Coronary artery (tissue), 2 donors: ENCODE results near the gene FHAD1.

Experiments
- DNase-seq: peaks from one replicate; pipeline ENCODE4 v3.0.0-alpha.2; 2017; ENCODE audit warnings: low spot score
- H3K27ac ChIP-seq, 2 donors: fragments of 200-600 bp; sonication (generic); one replicate each; pipeline ENCODE4 v1.5.1; 2016 to 2019
- H3K4me3 ChIP-seq: fragments of 200-600 bp; sonication (generic); 2 replicates; pipeline ENCODE4 v1.5.1; 2016; ENCODE audit warnings: mild to moderate bottlenecking, moderate library complexity
- TF ChIP-seq, protein P1 (sequence below): fragments of 200-600 bp; sonication (generic); IDR thresholded peaks from one replicate; pipeline ENCODE4 v1.5.1; 2019; ENCODE audit warnings: antibody characterized with exemption

FHAD1 gene

DNA sequence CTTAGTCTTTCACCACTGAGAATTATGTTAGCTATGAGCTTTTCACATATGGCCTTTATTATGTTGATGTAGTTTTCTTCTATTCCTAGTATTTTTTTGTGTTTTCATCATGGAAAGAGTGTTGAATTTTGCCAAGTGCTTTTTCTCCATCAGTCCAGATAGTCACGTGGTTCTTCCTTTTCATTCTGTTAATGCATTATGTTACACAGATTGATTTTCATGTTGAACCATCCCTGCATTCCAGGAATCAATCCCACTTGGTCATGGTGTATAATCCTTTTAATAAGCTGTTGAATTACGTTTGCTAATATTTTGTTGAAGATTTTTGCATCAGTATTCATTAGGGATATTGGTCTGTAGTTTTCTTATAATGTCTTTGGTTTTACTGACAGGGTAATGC lies 17.7 kb downstream of the FHAD1 start:
- Histone ChIP-seq H3K27ac (no peak overlapping the region), H3K4me3 (no peak overlapping the region)
- DNase-seq: no peak
- TF ChIP-seq, protein P1, sequence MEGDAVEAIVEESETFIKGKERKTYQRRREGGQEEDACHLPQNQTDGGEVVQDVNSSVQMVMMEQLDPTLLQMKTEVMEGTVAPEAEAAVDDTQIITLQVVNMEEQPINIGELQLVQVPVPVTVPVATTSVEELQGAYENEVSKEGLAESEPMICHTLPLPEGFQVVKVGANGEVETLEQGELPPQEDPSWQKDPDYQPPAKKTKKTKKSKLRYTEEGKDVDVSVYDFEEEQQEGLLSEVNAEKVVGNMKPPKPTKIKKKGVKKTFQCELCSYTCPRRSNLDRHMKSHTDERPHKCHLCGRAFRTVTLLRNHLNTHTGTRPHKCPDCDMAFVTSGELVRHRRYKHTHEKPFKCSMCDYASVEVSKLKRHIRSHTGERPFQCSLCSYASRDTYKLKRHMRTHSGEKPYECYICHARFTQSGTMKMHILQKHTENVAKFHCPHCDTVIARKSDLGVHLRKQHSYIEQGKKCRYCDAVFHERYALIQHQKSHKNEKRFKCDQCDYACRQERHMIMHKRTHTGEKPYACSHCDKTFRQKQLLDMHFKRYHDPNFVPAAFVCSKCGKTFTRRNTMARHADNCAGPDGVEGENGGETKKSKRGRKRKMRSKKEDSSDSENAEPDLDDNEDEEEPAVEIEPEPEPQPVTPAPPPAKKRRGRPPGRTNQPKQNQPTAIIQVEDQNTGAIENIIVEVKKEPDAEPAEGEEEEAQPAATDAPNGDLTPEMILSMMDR: no peak

DNA sequence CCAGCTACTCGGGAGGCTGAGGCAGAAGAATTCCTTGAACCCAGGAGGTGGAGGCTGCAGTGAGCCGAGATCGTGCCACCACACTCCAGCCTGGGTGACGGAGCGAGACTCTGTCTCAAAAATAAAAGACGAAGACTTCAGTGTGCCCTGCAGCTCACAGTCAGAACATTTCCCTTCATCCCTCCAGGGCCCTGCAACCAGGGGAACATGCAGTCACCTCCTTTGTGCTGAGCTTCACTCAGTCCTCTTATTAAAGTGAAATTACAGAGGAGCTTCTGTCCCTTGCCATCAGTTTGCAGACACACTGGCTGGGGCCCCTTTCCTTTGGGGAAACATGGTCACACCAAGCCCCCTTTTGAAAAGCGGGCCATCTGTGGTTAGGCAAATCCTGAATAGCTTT lies 24.2 kb downstream of the FHAD1 start:
- no peak for DNase-seq
- no peak overlapping the region for H3K4me3 ChIP-seq
- TF ChIP-seq, protein P1: no peak
- H3K27ac ChIP-seq: no peak overlapping the region

DNA sequence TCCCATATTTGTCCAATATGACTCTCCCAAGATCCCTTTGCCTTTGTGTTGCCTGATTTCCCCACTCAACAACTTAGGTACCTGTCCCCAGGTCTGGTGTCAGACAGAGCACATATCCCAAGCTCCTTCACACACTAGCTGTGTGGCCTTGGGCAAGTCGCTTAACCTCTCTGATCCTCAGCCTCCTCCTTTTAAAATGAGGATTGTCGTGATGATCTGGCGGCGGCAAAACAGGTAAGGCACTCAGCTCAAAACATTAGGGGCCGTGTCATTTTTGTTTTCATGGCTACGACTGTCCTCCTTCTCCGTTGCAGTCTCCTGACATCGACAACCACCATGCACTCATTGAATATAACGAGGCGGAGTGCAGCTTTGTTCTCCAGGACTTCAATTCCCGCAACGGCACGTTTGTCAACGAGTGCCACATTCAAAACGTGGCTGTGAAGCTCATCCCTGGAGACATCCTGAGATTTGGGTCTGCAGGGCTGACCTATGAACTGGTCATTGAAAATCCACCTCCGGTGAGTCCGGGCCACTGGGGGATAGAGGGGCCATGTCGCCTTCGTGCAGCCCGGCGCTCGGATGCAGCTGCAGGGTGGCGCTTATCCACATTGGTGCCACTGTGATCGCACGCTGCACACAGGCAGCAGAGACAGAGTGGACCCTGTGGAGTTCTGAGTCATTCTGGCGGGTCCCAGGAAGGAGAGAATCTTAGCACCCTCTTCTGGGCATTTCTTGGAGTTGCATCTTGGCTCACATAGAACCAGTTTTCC lies 25.2 kb downstream of the FHAD1 start:
- TF ChIP-seq, protein P1: peak; percentile 66
- no peak for DNase-seq
- no peak overlapping the region for H3K27ac ChIP-seq
- H3K4me3 ChIP-seq: no peak overlapping the region

DNA sequence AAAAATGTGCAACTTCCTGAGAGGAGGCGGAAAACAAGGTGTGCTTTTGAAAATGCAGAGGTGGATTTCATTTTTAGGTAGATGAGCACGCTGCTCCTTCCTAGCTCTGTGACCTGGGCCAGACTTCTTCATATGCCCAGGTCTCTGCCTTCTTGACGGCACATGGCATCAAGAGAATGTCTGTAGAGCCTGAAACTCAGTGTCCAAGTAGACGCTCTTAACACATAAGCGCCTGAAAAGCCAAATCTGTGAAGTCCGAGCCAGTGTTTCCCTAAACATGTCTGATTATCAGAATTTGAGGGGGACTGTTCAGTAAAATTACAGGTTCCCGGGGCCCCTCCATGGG lies 25.7 kb downstream of the FHAD1 start:
- no peak overlapping the region for H3K27ac ChIP-seq

DNA sequence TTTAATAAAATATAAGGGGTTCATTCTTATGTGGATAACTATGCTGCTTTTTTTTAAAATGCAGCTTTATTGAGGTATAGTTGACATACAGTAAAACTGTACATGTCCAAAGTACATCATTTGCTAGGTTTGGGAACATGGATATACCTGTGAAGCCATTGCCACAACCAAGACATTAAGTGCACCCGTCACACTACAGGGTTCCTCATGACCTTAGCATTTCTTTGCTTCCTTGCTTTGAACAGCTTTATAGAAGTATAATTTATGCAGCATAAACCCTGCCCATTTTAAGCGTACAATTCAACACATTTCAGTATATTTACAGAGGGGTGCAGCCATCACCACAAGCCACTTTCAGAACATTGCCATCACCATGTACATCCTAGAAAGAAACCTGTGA lies 26.3 kb downstream of the FHAD1 start:
- Histone ChIP-seq H3K27ac (no peak overlapping the region), H3K4me3 (no peak overlapping the region)
- no peak for DNase-seq
- TF ChIP-seq, protein P1: no peak

More for the DNA sequence above, 25.7 kb downstream of the FHAD1 start:
- TF ChIP-seq, protein P1: peak; percentile 10
- no peak overlapping the region for H3K4me3 ChIP-seq
- no peak for DNase-seq

DNA sequence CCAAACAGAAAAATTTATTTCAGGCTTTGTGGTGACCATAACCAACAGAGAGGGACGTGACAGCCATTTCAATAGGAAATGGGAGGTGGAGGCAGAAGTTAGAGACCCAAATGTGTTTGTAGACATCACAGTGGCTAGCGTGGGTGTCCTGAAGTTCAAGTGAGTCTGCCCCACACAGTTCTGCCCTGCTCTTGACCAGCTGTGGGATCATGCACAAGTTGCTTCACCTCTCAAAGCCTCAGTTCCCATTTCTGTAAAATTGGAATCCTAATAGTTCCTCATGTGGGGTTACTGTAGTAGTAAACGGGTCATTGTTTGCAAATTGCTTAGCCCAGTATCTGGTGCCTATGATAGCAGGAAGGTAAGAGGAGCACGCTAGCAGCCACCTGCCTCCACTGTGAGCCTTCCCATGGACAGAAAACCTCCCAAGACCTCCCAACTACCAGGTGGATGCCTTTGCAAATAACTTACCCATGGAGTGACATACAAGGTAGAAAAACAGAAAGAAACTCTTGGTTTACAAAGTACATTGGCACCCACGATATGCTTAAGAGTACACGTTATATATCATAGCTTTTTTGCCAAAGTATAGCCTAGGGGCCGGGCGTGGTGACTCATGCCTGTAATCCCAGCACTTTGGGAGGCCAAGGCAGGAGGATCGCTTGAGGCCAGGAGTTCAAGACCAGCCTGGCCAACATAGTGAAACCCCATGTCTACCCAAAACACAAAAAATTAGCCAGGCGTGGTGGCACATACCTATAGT lies 29.1 kb downstream of the FHAD1 start:
- Histone ChIP-seq H3K4me3 (no peak overlapping the region), H3K27ac (no peak overlapping the region)
- TF ChIP-seq, protein P1: no peak
- DNase-seq: no peak
